Vein endothelial cell (primary cell): Measurements from ENCODE around the gene RPS19BP1. TPM values are rescaled to one million over a fixed set of nuclear protein-coding genes. Genes with fewer than 3 reads are reported as not detected.

Experiments
- total RNA-seq: library from RNA; depleted of rRNA; stranded (reverse); fragments of >200 nt; gene quantifications from 2 replicates; pipeline ENCODE4 v1.2.3, GENCODE V29; 2012

The RPS19BP1 gene, protein sequence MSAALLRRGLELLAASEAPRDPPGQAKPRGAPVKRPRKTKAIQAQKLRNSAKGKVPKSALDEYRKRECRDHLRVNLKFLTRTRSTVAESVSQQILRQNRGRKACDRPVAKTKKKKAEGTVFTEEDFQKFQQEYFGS
- 53.2 TPM in 2 replicates for total RNA-seq

DNA sequence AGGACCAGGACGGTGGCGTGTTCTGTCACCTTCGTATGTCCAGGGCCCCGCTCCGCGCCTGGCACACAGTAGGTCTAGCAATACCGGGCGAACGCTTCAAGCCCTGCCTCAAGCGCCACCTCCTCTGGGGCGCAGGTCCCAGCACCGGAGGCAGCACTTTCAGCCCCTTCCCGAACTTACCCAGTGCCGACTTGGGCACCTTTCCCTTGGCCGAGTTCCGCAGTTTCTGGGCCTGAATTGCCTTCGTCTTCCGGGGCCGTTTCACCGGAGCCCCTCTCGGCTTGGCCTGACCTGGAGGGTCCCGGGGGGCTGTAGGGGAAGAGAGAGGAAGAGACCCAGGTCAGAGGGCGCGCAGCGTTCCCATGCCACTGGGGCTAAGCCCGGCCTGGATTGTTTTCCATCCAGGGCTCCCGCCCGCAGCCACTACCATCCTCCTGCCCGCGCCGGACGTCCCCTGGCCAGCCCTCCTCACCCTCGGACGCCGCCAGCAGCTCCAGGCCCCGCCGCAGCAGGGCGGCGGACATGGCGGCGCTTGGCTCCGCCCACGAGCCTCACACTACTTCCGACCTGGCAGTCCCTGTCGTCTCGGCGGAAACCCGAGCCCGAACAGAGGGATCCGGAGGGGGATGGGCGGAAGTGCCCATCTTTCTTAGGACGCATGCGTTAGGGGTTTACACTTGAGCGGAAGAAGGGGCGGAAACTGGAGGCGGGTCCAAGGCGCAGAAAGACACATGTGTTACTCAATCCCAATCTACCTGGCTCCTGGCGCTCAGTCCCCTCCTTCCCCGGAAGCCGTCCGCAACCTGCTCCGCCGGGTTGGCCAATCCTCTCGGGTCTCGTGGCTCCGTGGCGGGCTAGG lies at the start of gene RPS19BP1:
TSS of gene RPS19BP1 (minus strand) at position 534 of the 859 bp plus-strand sequence. CDS start at position 524, 10 bp downstream.

DNA sequence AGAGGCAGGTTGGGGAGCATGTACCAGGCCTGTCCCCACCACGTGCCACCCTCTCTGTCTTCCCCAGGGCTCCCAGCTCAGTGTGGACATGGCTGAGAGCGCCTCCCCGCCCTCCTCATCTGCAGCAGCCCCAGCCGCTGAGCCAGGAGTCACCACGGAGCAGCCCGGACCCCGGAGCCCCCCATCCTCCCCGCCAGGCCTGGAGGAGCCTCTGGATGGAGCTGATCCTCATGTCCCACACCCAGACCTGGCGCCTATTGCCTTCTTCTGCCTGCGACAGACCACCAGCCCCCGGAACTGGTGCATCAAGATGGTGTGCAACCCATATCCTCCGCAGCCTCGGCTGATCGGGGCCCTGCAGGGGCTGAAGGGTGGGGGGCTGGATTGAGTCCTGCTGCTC lies 38.1 kb upstream of the RPS19BP1 start, which contains the start of gene CACNA1I:
TSS of gene CACNA1I (plus strand) at position 89 of the 400 bp plus-strand sequence. CDS start at position 89, 0 bp downstream.

DNA sequence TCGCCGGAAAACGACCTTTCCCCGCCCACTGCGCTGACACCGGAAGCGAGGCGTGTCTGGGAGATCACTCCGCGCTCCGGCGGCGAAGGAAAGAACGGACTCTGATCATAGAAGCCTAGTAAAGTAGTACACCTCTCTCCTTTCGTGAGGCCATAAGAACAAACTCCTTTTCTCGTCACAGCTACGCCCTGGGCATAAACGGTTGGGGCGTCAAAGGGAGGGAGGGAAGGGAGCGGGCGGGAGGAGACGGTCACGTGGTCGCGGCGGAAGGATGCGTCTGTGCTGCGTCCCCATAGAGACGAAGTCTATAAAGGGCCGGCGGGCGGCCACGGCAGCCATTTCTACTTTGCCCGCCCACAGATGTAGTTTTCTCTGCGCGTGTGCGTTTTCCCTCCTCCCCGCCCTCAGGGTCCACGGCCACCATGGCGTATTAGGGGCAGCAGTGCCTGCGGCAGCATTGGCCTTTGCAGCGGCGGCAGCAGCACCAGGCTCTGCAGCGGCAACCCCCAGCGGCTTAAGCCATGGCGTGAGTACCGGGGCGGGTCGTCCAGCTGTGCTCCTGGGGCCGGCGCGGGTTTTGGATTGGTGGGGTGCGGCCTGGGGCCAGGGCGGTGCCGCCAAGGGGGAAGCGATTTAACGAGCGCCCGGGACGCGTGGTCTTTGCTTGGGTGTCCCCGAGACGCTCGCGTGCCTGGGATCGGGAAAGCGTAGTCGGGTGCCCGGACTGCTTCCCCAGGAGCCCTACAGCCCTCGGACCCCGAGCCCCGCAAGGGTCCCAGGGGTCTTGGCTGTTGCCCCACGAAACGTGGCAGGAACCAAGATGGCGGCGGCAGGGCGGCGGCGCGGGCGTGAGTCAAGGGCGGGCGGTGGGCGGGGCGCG lies 12.1 kb downstream of the RPS19BP1 start, which contains the start of gene ATF4:
TSS of gene ATF4 (plus strand) at position 337 of the 880 bp plus-strand sequence. CDS start 884 bp downstream, outside the sequence.

DNA sequence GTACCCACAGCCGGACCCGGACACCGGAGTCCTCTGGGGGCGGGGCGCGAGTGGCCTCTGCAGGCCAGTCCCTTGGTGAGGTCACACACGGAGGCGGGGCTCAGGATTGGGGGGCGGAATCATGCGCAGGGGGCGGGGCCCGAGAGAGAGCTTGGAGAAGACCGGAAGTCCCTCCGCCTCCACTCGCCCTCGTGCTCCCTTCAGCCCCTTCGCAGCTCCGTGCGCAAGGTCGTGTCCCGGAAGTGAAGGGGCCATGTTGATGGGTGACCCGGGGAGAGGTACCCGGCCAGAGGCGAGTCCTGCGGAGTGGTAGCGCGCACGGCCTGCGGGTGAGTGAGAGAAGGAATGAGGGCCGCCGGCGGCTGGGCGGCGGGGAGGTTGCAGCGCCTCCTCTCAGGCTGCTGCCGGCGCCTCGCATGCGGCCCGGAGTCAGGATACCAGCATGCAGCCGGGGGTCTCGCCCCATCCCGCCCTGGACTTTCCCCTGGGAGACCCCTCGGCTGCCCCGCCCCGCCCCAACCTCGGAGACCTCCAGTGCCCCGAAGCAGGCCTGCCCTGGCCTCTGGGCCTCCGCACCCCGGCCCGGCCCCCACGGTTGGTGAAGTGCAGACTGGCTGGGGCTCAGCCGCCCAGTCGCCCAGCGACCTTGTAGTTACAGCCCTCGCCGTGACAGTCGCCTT lies 30.3 kb downstream of the RPS19BP1 start, which contains the start of gene MIEF1:
TSS of gene MIEF1 (plus strand) at position 182 of the 680 bp plus-strand sequence. CDS start 9,005 bp downstream, outside the sequence.

Other genes with a start within 250 kb of the RPS19BP1 start
- gene RPL3, start 213.1 kb downstream of the RPS19BP1 start, total RNA-seq: 2,343 and 3,208 TPM in 2 replicates
- 2.3 and 3.6 TPM in 2 replicates for gene SYNGR1, start 182.8 kb downstream of the RPS19BP1 start, total RNA-seq
- 10.9 and 13.7 TPM in 2 replicates for gene TAB1, start 133.0 kb downstream of the RPS19BP1 start, total RNA-seq
- not detected in 2 replicates for gene MGAT3, start 75.7 kb downstream of the RPS19BP1 start, total RNA-seq
- gene MIEF1, start 30.5 kb downstream of the RPS19BP1 start, total RNA-seq: 36.3 and 37.2 TPM in 2 replicates
- gene ATF4, start 12.2 kb downstream of the RPS19BP1 start, total RNA-seq: 221 and 270 TPM in 2 replicates
- gene CACNA1I, start 38.0 kb upstream of the RPS19BP1 start, total RNA-seq: under 0.01 TPM in 1 of 2 replicates, not detected in the other